HG03520 (cell line): ENCODE measurements around the gene PDGFA.

ENCODE experiments used
- ATAC-seq: cut with Tn5 transposase; IDR thresholded peaks from one replicate; pipeline ENCODE4 v1.9.1; 2021; ENCODE audit warnings: mild to moderate bottlenecking, moderate library complexity; ENCODE audit not compliant: unreplicated experiment

Gene PDGFA

GRCh38 chr7:505171-505570 lies 14.5 kb downstream of the PDGFA start:
- ATAC-seq: no peak

- ATAC-seq: no peak
These were observed 15.2 kb downstream of the PDGFA start for GRCh38 chr7:504221-505111.

- no peak for ATAC-seq
These were observed 16.0 kb downstream of the PDGFA start for GRCh38 chr7:503575-504111.

- no peak for ATAC-seq
These were observed 17.4 kb downstream of the PDGFA start for GRCh38 chr7:502296-502695.

- no peak for ATAC-seq
These were observed 18.1 kb downstream of the PDGFA start for GRCh38 chr7:501526-501925.

GRCh38 chr7:500521-501420 lies 18.9 kb downstream of the PDGFA start:
- ATAC-seq: no peak

- no peak for ATAC-seq
These were observed 19.7 kb downstream of the PDGFA start for GRCh38 chr7:499853-500485.

- no peak for ATAC-seq
These were observed 20.7 kb downstream of the PDGFA start for GRCh38 chr7:498678-499641.

- no peak for ATAC-seq
These were observed 21.5 kb downstream of the PDGFA start for GRCh38 chr7:497946-498655.

GRCh38 chr7:497346-497745 lies 22.3 kb downstream of the PDGFA start:
- ATAC-seq: no peak

GRCh38 chr7:496528-497295 lies 22.9 kb downstream of the PDGFA start:
- no peak for ATAC-seq

GRCh38 chr7:495761-496321 lies 23.8 kb downstream of the PDGFA start:
- no peak for ATAC-seq

- ATAC-seq: no peak
These were observed 24.3 kb downstream of the PDGFA start for GRCh38 chr7:495326-495725.

GRCh38 chr7:494906-495305 lies 24.7 kb downstream of the PDGFA start:
- ATAC-seq: no peak

GRCh38 chr7:494259-494687 lies 25.4 kb downstream of the PDGFA start:
- ATAC-seq: no peak

- no peak for ATAC-seq
These were observed 25.9 kb downstream of the PDGFA start for GRCh38 chr7:493661-494251.

- no peak for ATAC-seq
These were observed 27.0 kb downstream of the PDGFA start for GRCh38 chr7:492714-493065.
